Astrocyte (in vitro differentiated cells and primary cell): ENCODE results near the gene GPSM3. TPM values are rescaled to one million over a fixed set of nuclear protein-coding genes. Genes with fewer than 3 reads are reported as not detected.

Experiments used
- DNase-seq: peaks from one replicate; pipeline ENCODE4 v3.0.0-alpha.2; 2010; ENCODE audit warnings: low read depth
- FAIRE-seq: peaks from 2 replicates; lab custom pipeline; 2011; peaks lifted over from hg19 to GRCh38; lab: Jason Lieb, UNC
- H2AFZ ChIP-seq: 2 replicates; pipeline ENCODE4 v1.6.0; 2012; ENCODE audit warnings: low read depth, low read length, inconsistent platforms
- H3K27ac ChIP-seq: 2 replicates; pipeline ENCODE4 v1.5.1; 2011; ENCODE audit warnings: low read depth, low read length, inconsistent platforms
- H3K27me3 ChIP-seq: 2 replicates; pipeline ENCODE4 v1.6.0; 2011; ENCODE audit warnings: low read length, inconsistent platforms; ENCODE audit not compliant: insufficient read depth
- H3K36me3 ChIP-seq: 2 replicates; pipeline ENCODE4 v1.5.1; 2011; ENCODE audit warnings: low read length, inconsistent platforms; ENCODE audit not compliant: insufficient read depth
- H3K4me1 ChIP-seq: 2 replicates; pipeline ENCODE4 v1.5.1; 2011; ENCODE audit warnings: low read length, inconsistent platforms; ENCODE audit not compliant: insufficient read depth
- H3K4me2 ChIP-seq: 2 replicates; pipeline ENCODE4 v1.6.0; 2012; ENCODE audit warnings: low read length, inconsistent platforms
- H3K4me3 ChIP-seq: 2 replicates; pipeline ENCODE4 v1.5.1; 2011; ENCODE audit warnings: low read depth, mild to moderate bottlenecking, low read length, inconsistent platforms; ENCODE audit not compliant: insufficient read depth
- H3K79me2 ChIP-seq: 2 replicates; pipeline ENCODE4 v1.6.0; 2012; ENCODE audit warnings: mild to moderate bottlenecking, low read length, inconsistent platforms; ENCODE audit not compliant: insufficient read depth
- H3K9ac ChIP-seq: 2 replicates; pipeline ENCODE4 v1.6.0; 2012; ENCODE audit warnings: mild to moderate bottlenecking, low read length, inconsistent platforms
- H3K9me3 ChIP-seq: 2 replicates; pipeline ENCODE4 v1.5.1; 2012; ENCODE audit warnings: low read depth, mild to moderate bottlenecking, low read length, inconsistent platforms; ENCODE audit not compliant: insufficient read depth
- H4K20me1 ChIP-seq: 2 replicates; pipeline ENCODE4 v1.6.0; 2012; ENCODE audit warnings: low read length, inconsistent platforms; ENCODE audit not compliant: insufficient read depth
- H3K27ac Mint-ChIP-seq: one replicate; pipeline ENCODE4 v1.8.0; 2021; ENCODE audit warnings: mild to moderate bottlenecking, mixed read lengths; ENCODE audit not compliant: unreplicated experiment
- H3K27me3 Mint-ChIP-seq: one replicate; pipeline ENCODE4 v1.8.0; 2021; ENCODE audit warnings: low read depth, mixed read lengths; ENCODE audit not compliant: unreplicated experiment
- H3K36me3 Mint-ChIP-seq: one replicate; pipeline ENCODE4 v1.8.0; 2021; ENCODE audit warnings: low read depth, mixed read lengths; ENCODE audit not compliant: unreplicated experiment
- H3K4me1 Mint-ChIP-seq: one replicate; pipeline ENCODE4 v1.8.0; 2021; ENCODE audit warnings: low read depth, mixed read lengths; ENCODE audit not compliant: unreplicated experiment
- H3K4me3 Mint-ChIP-seq: one replicate; pipeline ENCODE4 v1.8.0; 2021; ENCODE audit warnings: mild to moderate bottlenecking, moderate library complexity, mixed read lengths; ENCODE audit not compliant: unreplicated experiment
- H3K9me3 Mint-ChIP-seq: one replicate; pipeline ENCODE4 v1.8.0; 2021; ENCODE audit warnings: mild to moderate bottlenecking, mixed read lengths; ENCODE audit not compliant: unreplicated experiment
- EZH2 ChIP-seq: IDR thresholded peaks from 2 replicates; pipeline ENCODE4 v1.6.1; 2012; ENCODE audit warnings: mild to moderate bottlenecking, low read length, inconsistent platforms; ENCODE audit not compliant: insufficient read depth
- total RNA-seq: library from RNA; stranded (reverse); gene quantifications from 2 replicates; pipeline ENCODE4 v1.2.1, GENCODE V29; 2021
- TF ChIP-seq, protein P1 (sequence below): IDR thresholded peaks from 2 replicates; pipeline ENCODE4 v1.5.1; 2011; ENCODE audit warnings: low read depth, mild to moderate bottlenecking, inconsistent platforms, low read length, moderate library complexity; ENCODE audit not compliant: insufficient read depth

The GPSM3 gene
- total RNA-seq, 1 donor from 2014 or later = 9.6 TPM

DNA sequence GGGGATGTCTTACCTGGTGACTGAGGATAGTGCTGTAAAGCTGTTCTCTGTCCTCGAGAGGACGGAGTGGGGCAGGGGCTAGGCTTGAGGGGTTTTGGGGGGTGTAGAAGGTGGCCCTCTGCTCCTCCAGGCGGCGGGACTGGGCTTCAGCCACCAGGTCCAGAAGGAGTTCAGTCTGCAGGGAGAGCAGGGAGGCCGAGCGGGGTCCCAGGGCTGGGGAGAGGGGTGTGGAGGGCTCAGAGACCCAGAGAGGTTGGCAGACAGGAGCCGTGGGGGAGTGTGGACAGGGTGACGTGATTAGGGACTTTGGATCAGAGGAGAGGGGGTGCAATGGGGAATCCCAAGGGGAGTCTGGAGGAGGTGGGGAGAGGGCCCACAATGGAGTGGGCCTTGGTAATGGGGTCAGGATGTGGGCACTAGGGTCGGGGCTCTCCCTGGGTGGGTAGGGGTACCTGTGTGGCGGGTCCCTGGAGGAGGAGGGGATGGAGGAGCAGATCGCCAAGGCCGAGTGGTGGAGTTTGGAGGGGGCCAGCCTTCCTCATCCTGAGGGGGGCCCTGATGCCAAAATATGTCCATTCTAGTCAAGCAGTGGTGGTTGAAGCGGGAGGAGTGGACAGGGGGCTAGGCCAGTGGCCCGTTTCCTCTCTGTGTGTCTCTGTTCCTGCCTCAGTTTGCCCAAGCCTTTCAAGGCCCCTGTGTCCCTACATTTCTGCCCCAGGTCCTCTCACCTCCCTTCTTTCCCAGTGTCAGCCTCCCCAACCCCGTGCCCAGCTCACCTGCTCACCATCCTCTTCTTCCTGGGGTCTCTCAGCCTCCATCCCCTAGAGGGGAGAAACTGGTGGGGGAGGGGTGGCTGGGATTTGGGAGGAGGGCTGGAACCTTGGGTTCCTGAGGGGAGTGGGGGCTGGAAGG lies 491 bp downstream of the GPSM3 start:
- DNase-seq = no peak
- peaks cover 8% of the 10 kb centered on the region for H3K36me3 Mint-ChIP-seq
- peaks cover 32% of the 10 kb centered on the region for H3K4me1 Mint-ChIP-seq
- Histone ChIP-seq H3K4me1 (peaks cover 35% of the 10 kb centered on the region), H3K9ac (no peak overlapping the region), H3K4me3 (no peak overlapping the region), H3K79me2 (peaks cover 36% of the 10 kb centered on the region), H3K4me2 (peak overlapping the region; percentile 80), H2AFZ (no peak overlapping the region), H3K36me3 (peaks cover 4% of the 10 kb centered on the region), H3K27me3 (no peaks in the 10 kb centered on the region), H3K9me3 (no peaks in the 10 kb centered on the region), H4K20me1 (no peaks in the 10 kb centered on the region), H3K27ac (peak overlapping the region; percentile 10)
- no peaks in the 10 kb centered on the region for H3K9me3 Mint-ChIP-seq
- peak overlapping the region; percentile 58 for H3K27ac Mint-ChIP-seq
- TF ChIP-seq EZH2 = no peak
- TF ChIP-seq, protein P1, sequence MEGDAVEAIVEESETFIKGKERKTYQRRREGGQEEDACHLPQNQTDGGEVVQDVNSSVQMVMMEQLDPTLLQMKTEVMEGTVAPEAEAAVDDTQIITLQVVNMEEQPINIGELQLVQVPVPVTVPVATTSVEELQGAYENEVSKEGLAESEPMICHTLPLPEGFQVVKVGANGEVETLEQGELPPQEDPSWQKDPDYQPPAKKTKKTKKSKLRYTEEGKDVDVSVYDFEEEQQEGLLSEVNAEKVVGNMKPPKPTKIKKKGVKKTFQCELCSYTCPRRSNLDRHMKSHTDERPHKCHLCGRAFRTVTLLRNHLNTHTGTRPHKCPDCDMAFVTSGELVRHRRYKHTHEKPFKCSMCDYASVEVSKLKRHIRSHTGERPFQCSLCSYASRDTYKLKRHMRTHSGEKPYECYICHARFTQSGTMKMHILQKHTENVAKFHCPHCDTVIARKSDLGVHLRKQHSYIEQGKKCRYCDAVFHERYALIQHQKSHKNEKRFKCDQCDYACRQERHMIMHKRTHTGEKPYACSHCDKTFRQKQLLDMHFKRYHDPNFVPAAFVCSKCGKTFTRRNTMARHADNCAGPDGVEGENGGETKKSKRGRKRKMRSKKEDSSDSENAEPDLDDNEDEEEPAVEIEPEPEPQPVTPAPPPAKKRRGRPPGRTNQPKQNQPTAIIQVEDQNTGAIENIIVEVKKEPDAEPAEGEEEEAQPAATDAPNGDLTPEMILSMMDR = no peak
- no peaks in the 10 kb centered on the region for H3K27me3 Mint-ChIP-seq
- peak overlapping the region; percentile 23 for H3K4me3 Mint-ChIP-seq
- FAIRE-seq = no peak

DNA sequence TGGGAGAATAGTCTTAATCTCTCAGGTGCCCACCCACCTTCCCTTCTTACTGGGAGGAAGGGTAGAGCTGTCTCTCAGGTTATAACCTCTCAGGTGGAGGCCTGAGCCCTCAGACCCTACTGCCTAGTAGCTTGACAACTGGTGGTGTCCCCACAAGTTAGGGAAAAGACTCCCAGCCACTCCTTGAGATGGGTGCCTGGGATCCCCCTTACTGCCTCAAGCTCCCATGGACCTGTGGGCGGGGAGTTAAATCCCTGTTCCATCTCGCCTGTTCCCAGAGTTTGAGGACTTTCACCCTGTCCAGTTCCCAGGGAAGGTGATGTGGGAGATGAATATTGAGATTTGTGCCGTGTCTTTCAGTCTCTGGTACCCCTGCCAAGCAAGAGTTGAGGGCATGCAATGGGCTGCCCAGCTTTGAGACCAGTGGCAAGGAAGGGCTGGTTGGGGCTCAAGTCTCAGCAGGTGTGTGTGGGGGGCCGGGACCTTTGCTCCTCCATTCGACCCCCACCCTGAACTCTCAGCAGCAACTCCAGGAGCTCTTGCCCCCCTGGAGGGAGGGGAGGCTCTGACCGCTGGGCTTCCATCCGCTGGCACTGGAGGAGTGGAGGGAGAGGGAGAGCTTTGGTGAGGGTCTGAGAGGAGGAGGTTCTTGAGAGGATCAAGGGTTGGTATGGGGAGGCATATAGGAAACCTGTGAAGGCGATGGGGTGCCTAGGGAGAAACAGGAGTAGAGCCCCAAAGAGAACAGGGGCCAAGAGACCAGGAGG lies 1.3 kb downstream of the GPSM3 start:
- Mint-ChIP-seq H3K36me3 (peaks cover 13% of the 10 kb centered on the region), H3K4me1 (peaks cover 35% of the 10 kb centered on the region), H3K4me3 (peak overlapping the region; percentile 23), H3K27ac (peak overlapping the region; percentile 63), H3K9me3 (no peaks in the 10 kb centered on the region), H3K27me3 (no peaks in the 10 kb centered on the region)
- Histone ChIP-seq H3K27ac (peak overlapping the region; percentile 82), H3K9ac (peak overlapping the region; percentile 93), H3K4me2 (peak overlapping the region; percentile 44), H3K36me3 (peaks cover 8% of the 10 kb centered on the region), H2AFZ (no peak overlapping the region), H3K4me3 (peak overlapping the region; percentile 66), H3K27me3 (no peaks in the 10 kb centered on the region), H3K9me3 (no peaks in the 10 kb centered on the region), H3K79me2 (peaks cover 38% of the 10 kb centered on the region), H4K20me1 (no peaks in the 10 kb centered on the region), H3K4me1 (peaks cover 29% of the 10 kb centered on the region)
- FAIRE-seq (no peak), DNase-seq (no peak)
- TF ChIP-seq EZH2 = no peak
- TF ChIP-seq, protein P1 = no peak
